Ovary (tissue), 9 donors: ENCODE data around the gene AQP12A. TPM values are rescaled to one million over a fixed set of nuclear protein-coding genes. Genes with fewer than 3 reads are reported as not detected.

Source experiments
- DNase-seq, 5 donors: peaks; one replicate each; pipeline ENCODE4 v3.0.0-alpha.2; 2019 to 2020
- H3K27ac ChIP-seq, 2 donors: fragments of 200-600 bp; one replicate each; pipeline versions ENCODE4 v1.5.1 to v1.8.0; 2019 to 2022
- H3K27me3 ChIP-seq: fragments of 200-600 bp; one replicate; pipeline ENCODE4 v1.8.0; 2022
- H3K36me3 ChIP-seq: fragments of 200-600 bp; sonication (generic); one replicate; pipeline ENCODE4 v1.5.1; 2019
- H3K4me1 ChIP-seq: one replicate; pipeline ENCODE4 v1.8.1; 2013; ENCODE audit warnings: mild to moderate bottlenecking, moderate library complexity; ENCODE audit not compliant: insufficient read depth
- H3K4me3 ChIP-seq: fragments of 200-600 bp; sonication (generic); one replicate; pipeline ENCODE4 v1.5.1; 2017
- H3K9me3 ChIP-seq, 2 donors: fragments of 200-600 bp in 1 of 2; sonication (generic) in 1 of 2; one replicate each; pipeline versions ENCODE4 v1.5.1 to v1.8.1; 2013 to 2019; ENCODE audit warnings: mild to moderate bottlenecking in 1 of 2, moderate library complexity in 1 of 2
- CTCF ChIP-seq, 3 donors: fragments of 450-650 bp in 2 of 3; fragments of 200-600 bp in 1 of 3; IDR thresholded peaks; one replicate each; pipeline versions ENCODE4 v1.5.1 to v1.8.0; 2016 to 2022; ENCODE audit warnings: antibody characterized with exemption in 3 of 3, mild to moderate bottlenecking in 1 of 3
- EP300 ChIP-seq: sonication (generic); formaldehyde crosslinking; IDR thresholded peaks from one replicate; pipeline ENCODE4 v1.6.1; 2017; ENCODE audit warnings: antibody characterized with exemption
- POLR2A ChIP-seq: fragments of 450-650 bp; IDR thresholded peaks from one replicate; pipeline ENCODE4 v1.6.1; 2017; ENCODE audit warnings: antibody characterized with exemption, mild to moderate bottlenecking, moderate library complexity
- WGBS, 3 donors: extraction: QIAGEN DNeasy Blood & Tissue Kit in 1 of 3; methylation state at CpG; one replicate each; pipeline versions ENCODE4 v1.1.5 to v1.1.7; 2013 to 2017; 5-methylcytosine and 5-hydroxymethylcytosine counted together
- intact Hi-C, 4 donors: fragments of 100-400 bp; cut with DNase I; formaldehyde crosslinking; loops; one replicate each; pipeline versions ENCODE4 v1.11.0 to v1.15.1; 2022 to 2023
- polyA plus RNA-seq, 2 donors: library from polyadenylated mRNA; stranded (reverse); fragments of 200-250 nt in 1 of 2; fragments of 350-450 nt in 1 of 2; fragmentation: Illumina TruSeq in 1 of 2; extraction: RNeasy Lipid Tissue Mini Kit (QIAGEN cat#74804) in 1 of 2; gene quantifications; one replicate each; pipeline ENCODE4 v1.2.3, GENCODE V29; 2013 to 2014
- total RNA-seq, 7 donors: library from RNA; depleted of rRNA in 2 of 7; stranded (reverse); fragments of >200 nt in 2 of 7; fragmentation: NEBNext Ultra II Directional in 3 of 7; extraction: Animal tissue kit (Norgen Biotek cat#: 25700) in 3 of 7; gene quantifications; one replicate each; pipeline versions ENCODE4 v1.1.0 to v1.2.4, GENCODE V29; 2016 to 2023
- donor health status: DM: no; HTN: no; CAD: no; lungs with moderate emphysema.
- donor health status: DM: no; HTN: no; CAD: no.
- donor health status: Bipolar disorder and iron deficiency.
- donor health status: DM: yes; HTN: yes; CAD: no.
- donor health status: DM: no; HTN: no; CAD: no.
- donor health status: DM: yes; HTN: yes; CAD: no.

AQP12A gene
- total and polyA plus RNA-seq, 9 donors = not detected

GRCh38 chr2:240722796-240723735 is 31.4 kb downstream of the AQP12A start:
- WGBS, 3 donors = 84 to 85% (median 85%) methylated on average over 30 to 32 of the region's 32 CpGs
- Histone ChIP-seq H3K36me3 (no peaks in the 10 kb centered on the region), H3K4me1 (no peaks in the 10 kb centered on the region), H3K4me3 (no peak overlapping the region), H3K27me3 (no peaks in the 10 kb centered on the region), H3K9me3 (no peaks in the 10 kb centered on the region), H3K27ac (no peak overlapping the region)
- intact Hi-C loops = no loop called here
- TF ChIP-seq CTCF (IDR thresholded peaks at IDR 0.05) (no peak), EP300 (no peak), POLR2A (no peak)
- DNase-seq = no peak

- Histone ChIP-seq H3K4me1 (no peaks in the 10 kb centered on the region), H3K27me3 (no peaks in the 10 kb centered on the region), H3K27ac (no peak overlapping the region), H3K4me3 (no peak overlapping the region), H3K36me3 (no peaks in the 10 kb centered on the region), H3K9me3 (no peaks in the 10 kb centered on the region)
- 90 to 98% (median 96%) methylated on average over 9 of the region's 9 CpGs for WGBS, 3 donors
- DNase-seq = no peak
- intact Hi-C loops = no loop called here
- TF ChIP-seq POLR2A = no peak
- no peak for TF ChIP-seq EP300
- TF ChIP-seq CTCF (IDR thresholded peaks at IDR 0.05) = no peak
Measured at GRCh38 chr2:240723851-240724250, 32.2 kb downstream of the AQP12A start.

GRCh38 chr2:240724431-240724830 is 32.8 kb downstream of the AQP12A start:
- Histone ChIP-seq H3K9me3 (no peaks in the 10 kb centered on the region), H3K36me3 (no peaks in the 10 kb centered on the region), H3K4me3 (no peak overlapping the region), H3K27me3 (no peaks in the 10 kb centered on the region), H3K27ac (no peak overlapping the region), H3K4me1 (no peaks in the 10 kb centered on the region)
- no peak for DNase-seq
- intact Hi-C loops = no loop called here
- 90 to 92% (median 90%) methylated on average over 8 to 10 of the region's 10 CpGs for WGBS, 3 donors
- no peak for TF ChIP-seq POLR2A
- no peak for TF ChIP-seq CTCF (IDR thresholded peaks at IDR 0.05)
- no peak for TF ChIP-seq EP300

GRCh38 chr2:240725266-240725665 is 33.6 kb downstream of the AQP12A start:
- H3K27me3 ChIP-seq = no peaks in the 10 kb centered on the region
- WGBS, 3 donors = 88 to 91% (median 88%) methylated on average over 12 of the region's 12 CpGs
- intact Hi-C loops = no loop called here
- no peaks in the 10 kb centered on the region for H3K9me3 ChIP-seq
- no peak overlapping the region for H3K27ac ChIP-seq
- no peak for DNase-seq
- H3K36me3 ChIP-seq = no peaks in the 10 kb centered on the region
- TF ChIP-seq CTCF (IDR thresholded peaks at IDR 0.05) (no peak), POLR2A (no peak), EP300 (no peak)
- no peaks in the 10 kb centered on the region for H3K4me1 ChIP-seq
- H3K4me3 ChIP-seq = no peak overlapping the region
